NCI-H146 treated with DMSO at 0.1 percent for 48 hours (cell line): Measurements from ENCODE around the gene SORBS1.

Source experiments
- DNase-seq: peaks from one replicate; lab custom pipeline; 2025; ENCODE audit not compliant: unreplicated experiment; lab: John Stamatoyannopoulos, UW

Gene SORBS1

DNA sequence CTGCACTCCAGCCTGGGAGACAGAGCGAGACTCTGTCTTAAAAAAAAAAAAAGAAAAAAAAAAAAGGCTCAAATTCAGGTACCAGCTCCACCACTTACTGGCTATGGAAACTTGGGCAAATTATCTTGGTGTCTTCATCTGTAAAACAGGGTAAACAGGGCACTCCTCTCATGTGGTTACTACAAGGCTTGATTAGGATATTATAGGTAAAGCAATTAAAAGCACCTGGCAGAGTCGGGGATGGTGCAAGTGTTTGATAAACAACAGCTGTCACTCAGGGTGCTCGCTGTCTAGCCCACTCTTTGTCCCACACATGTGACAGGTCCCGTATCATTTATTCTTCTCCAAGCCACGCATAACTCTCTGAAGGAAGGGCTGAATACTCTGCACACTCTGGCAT, 96.9 kb downstream of the SORBS1 start:
- peak; percentile 68 for DNase-seq

DNA sequence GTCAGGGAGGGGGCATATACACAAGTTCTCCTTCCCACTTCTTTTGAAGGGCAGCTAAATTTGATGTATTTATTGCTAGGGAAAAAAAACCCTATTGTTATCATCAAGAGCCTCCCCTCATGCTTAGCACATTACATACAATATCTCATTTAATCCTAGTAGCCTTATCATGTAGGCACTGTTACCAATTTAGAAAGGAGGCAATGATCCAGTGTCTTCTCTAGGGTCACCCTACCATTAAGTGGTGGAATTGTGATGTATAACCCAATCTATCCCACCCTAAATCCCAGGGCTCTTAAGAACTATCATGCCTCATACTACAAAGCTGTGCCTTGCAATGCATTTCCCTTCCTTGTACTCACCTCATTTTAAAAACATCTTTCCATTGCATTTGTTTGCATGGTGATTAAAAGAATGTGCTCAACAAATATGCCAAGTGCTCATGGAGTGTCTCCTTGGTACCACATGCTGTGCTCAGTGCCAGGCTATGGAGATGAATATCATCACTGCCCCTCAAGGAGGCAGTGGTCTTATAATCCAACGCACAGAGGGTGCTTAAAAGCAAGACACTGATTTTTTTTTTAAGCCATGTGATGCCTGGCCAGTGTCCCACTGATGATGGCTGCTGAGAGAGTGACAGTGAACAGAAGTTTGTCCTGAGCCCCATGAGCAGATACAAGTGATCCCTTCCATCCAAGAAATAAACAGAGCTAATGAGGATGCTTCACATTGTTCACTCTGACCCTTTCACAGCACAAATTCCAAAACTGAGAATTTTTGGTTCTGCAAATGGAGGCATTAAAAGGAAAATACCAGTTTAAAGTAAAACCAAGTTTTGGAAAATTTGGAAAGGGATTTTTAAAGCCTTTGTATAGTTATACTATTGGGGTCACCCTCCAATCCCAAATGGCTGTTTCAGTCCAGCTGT, 98.2 kb downstream of the SORBS1 start:
- DNase-seq = no peak

DNA sequence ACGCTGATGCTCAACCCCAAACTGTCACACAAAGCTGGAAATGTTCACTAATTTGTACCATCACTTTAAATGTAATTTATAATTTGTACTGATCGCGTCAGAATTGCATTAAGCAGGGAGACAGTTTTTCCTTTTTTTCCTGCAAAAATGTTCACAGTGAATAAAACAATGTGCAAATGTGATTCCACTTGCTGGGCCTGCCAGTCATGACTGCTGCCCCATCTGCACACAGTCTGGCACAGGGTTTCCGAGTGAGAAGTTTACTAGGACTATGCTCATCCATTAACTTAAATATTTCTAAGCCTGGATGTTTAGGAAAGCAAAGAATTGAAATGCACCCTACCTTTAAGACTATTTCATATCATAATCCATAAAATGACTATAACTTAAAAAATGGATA, 99.6 kb downstream of the SORBS1 start:
- no peak for DNase-seq

DNA sequence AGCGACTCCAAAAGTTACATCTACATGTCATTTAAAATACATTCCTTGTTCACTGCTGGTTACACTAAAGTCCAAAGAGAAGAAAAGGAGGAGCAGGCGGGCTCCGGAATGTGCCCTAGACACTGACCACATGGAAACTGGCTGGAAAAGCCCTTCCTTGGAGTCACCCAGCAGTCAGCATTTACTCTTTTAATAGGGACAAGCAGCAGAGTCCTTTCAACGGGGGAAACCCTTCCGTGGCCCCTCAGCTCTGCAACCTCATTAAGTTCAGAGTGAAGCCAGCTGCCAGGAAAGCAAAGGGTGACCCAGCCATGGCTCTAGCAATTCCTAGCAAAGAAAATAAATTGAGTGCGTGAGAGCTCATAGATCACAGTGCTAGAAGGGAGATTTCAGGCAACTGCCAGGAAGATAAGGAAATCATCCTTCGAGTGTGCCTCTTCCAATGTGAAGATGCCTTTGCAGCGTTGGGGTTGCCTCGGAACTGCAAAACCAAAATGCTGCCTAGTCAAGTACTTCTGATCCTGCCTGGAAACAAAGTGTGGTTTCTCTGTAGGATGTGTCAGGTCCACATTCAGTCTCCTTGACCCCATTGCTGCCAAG, 101.6 kb downstream of the SORBS1 start:
- DNase-seq = no peak

DNA sequence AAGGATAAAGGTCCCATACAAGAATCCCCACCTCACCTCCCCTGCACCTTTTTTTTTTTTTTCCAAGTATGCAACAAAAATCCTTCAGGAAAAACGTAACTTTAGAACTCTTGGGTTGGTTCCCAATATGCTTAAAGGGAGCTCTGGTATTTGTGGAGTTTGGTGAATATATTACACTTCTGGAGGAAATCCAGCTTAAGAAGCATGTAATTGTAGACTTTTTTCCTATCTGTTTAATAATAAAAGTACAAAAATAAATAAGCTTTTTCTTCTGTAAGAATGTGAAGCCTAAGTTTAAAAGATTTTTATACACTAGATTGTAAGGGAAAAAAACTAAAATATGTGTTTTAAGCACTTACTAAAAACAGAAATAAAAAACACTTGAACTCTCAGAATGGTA, 102.3 kb downstream of the SORBS1 start:
- no peak for DNase-seq

DNA sequence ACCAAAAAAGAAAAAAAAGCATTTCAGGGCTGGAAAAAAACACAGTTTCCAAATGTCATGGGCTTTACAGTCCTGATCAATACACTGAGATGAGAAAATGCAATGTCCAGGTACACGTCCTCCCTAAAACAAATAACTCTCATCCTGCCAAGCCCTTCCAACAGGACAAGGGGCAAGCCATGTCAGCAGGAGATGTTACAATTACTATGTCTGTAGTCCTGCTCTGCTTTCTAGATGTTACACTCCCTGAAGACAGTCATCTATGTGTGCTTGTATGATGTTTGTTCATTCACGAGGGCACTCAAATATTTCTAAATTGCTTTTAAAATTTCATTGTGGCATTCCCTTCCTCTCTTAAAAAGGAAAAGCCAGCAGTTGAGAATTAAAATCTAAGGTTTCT, 103.2 kb downstream of the SORBS1 start:
- no peak for DNase-seq

DNA sequence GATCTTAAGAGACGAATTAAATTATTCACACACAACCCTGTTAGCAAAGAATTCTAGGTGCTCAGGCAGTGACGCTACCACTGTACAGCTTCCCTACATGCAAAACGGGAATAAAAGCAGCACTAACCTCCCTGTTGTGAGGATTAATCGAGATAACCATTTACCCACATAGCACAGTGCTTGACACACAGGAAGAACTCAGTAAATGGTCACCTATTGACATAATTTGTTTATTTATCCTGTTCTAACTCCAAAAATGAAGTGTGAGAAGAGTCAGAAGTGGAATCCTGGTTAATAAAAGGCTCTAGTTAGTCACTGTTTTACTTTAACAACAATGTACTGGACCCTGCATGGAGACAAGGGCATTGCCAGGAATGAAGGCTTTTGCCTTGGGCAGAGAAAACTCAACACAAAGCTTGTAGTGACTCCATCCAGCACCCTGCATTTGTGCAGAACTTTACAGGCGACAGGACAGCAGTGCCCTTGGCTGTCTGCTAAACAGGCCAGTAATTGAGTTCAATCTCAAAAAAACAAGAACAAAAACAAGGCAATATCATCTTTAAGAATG, 103.8 kb downstream of the SORBS1 start:
- DNase-seq = no peak

DNA sequence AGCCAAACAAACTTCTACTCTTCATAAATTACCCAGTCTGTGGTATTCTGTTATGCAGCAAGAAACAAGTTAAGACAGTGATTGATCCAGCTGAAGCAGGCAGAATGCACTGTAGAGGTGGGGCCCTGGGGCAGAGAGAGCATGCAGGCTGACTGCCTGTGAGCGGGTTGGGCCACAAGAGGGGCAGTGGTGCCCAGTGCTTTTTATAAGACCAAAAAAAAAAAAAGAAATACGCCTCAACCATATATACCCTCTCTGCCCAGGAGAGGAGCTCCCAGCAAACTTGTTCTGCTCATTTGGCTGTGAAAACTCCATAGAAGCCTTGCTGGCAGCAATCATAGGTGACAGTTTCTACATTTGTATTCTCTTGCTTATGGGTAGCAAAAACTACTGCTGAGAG, 104.7 kb downstream of the SORBS1 start:
- no peak for DNase-seq

DNA sequence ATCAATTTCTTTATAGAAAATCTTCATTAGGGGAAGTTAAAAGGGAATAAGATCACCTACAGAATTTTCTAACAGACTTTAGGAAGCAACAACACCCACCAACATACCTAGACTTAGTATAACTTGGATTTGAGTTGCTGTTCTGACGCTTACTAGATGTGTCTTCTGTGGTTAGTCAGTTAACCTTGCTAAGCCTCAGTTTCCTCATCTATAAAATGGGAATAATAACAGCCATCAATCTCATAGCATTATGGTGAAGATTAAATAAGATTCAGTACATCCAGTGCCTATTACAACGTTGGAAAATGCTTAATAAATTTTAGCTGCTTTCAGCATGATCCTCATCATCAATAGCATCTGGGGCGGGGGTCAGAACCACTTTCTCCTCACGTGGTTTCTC, 106.2 kb downstream of the SORBS1 start:
- DNase-seq = no peak

DNA sequence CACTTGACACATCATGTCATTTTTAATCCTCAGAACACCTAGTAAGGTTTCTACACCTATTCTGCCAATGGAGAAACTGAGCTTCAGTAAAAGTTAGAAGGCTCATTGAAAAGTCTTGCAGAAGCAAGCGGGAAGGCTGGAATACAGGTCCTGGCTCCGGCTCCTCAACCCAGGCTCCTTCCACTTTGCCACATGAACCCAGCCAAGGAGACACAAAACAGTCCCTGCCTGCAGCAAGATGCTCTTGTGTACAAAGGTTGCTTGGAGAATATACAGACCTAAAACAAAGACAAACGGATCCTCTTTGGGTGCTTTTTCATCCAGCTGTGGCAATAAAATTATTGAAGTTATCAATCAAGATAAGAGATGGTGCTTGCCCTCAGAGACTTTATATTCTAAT, 106.8 kb downstream of the SORBS1 start:
- DNase-seq = no peak

DNA sequence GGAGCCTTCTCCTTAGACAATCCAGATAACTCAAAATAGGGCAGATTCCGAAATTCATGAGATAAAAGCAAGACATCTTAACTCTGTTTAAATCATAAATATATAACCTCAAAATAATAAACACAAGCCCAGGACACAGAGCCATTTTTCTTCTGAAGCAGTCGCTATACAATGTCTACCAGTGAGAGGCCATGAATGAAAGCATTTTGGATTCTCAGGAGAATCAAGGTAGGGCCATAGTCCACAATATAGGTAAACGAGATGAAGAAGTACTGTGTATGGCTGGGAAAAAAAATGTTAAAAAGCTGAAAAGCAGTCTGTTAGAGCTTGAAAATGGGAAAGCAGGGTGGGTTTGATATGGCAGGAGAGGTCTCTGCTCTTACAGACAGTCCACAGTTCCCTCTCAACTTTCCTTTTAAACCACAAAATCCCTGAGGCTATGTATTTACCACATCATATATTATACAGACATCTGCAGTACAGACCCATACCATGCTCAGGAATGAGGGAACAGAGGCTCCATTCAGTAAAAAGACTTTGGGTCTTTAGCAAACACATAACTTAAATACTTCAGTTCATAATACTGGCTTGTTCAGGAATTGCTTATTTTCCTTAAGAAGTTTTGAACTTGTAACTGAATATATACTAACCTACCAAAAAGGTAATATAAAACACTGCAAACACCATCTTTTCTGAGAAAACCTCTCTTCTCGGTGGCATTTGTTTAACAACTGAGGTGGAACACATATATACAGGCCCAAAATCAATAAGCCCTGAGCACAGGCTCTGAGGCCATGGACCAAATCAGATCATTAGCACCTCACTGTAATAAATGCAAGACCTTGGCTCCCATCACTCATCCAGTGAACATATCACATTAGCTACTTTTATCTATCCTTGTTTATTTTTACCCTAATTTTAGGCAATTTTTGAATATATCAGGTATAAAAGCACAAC, 109.3 kb downstream of the SORBS1 start:
- DNase-seq = no peak

DNA sequence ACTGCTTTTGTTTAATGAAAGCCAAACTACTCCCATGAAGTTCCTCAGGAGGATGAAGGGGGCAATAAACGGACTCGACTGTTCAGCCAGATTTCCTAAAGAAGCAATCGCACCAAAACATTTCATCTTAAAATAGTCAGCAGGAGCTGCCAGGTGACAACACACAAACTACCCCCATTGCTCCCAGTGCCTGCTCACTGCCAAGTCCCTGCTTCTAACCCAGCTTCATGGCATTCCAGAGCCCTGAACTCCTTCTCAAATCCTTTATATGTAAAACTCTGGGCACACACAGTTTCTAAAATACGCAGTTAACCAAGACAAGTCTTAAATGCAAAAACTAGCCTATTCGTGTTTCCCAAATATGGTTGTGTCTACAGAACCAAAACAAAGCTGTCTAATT, 110.0 kb downstream of the SORBS1 start:
- DNase-seq = no peak

DNA sequence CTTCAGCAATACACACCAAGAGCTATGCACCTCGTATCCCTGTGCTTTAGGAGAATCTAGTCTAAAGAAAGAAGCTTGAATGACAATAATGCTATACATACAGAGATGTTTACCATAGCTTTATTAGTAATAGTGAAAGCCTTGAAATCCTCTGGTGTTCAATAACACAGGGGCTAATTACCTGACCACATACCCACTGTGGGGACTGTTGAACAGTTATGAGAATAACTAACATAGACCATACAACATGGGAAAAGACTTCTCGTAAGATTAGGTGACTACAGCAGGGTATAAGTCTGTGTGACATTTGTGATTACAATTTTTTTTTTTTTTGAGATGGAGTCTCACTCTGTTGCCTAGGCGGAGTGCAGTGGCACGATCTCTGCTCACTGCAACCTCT, 111.0 kb downstream of the SORBS1 start:
- no peak for DNase-seq

DNA sequence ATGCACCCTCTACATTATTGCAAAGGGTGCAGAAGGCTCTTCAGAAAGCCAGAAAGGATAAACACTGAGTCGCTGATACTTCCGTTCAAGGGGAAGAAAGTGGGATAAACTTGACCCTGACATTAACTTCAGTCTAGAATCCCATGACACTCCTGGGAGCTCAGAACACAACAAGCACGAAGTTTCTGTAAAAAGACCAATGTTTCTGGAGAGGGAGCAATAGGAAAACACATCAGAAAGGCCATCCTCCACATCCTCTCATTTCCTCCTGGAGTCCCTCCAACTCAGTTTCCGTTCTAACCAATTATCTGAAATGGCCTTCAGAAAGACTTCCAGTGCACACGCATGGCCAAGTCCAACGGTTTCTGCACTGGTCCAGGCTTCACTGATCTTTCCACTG, 113.5 kb downstream of the SORBS1 start:
- DNase-seq = no peak

DNA sequence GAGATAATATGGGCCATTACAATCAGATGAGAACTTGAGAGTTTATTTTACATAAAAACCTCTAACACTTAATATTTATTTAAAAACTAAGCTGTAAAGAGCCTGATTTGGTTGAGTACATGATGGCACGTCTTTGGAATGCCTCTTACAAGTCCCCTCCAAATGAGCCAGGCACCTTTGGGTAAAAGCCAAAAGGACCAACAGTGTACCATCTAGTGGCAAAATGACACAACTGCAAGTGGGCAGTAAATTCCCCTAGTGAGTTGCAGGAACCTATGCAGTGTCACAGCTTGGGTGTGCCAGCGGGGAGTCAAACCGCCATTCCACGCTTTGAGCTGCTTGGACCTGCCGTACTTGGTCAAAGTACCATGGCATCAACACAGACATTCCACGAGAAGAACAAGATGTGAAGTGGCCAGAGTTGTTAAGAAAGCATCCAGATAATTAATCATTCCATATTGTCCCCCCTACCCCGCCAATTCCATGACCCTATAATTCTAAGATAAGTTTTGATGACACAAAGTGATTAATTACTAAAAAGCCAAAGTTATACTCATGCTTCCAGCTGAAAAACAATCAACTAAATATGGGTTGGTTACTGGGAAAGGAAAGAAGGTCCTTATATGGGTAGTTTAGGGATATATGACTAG, 115.2 kb downstream of the SORBS1 start:
- peak; percentile 56 for DNase-seq

DNA sequence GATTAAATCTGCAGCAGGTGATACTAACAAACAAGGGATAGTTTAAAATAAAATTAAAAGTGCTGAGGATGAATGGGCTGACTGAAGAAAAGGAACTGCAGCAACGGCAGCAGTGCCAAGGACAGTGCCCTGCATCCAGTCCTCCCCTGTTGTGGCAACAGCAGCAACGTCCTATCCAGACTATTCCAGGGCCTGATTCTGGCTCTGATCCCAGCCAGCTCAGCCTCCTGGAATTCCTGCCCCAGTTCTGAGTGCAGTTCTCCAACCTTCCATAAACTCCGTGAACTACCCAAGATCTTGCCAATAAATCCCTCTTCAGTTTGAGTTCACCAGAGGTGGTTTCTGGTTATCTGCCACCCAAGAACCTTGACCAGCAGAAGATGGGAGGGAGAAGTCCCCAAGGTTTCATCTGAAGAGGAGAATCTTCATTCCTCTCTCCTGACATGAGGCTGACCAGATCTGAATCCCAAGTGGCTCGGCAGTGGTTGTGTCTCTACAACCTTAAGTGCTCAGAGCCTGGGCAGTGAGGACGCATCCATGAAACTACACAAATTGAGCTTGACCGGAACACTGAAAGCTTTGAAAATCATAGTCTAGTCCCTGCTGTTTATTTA, 115.8 kb downstream of the SORBS1 start:
- DNase-seq = no peak

DNA sequence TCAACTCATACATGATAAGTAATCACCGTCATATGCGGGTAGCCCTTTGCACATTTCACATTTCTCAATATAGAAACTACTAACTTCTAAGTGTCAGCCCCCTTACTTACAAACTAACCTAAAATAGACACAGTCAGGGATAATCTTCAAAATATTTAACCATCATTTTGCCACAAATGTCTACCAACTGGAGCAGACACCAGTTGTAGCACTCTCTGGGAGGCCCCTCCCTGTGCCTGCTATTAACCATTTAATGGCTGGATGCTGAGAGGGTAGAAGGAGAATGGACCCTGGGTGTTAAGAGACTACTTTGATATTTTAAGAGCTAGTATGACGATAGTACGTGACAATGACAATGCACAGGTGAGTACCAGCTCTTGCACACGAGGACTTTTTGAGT, 116.4 kb downstream of the SORBS1 start:
- DNase-seq = no peak

DNA sequence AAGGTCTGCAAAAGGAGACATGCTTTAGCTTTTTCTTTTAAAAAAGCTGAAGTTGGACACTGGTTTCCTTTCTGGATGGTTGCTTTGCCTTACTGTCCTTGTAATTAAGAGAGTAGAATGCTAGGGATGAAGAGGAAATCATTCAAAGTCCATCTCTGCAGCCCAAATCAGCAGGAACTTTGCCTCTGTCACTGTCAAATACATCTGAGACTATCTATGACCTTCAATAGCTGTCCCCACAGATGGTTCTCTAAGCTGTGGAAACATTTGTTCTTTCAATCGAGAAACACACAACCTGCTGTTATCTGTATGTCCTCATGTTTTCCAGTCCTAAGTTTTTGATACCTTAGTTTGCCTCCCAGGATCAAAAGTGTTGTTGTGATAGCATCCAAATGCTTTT, 117.5 kb downstream of the SORBS1 start:
- DNase-seq = no peak

DNA sequence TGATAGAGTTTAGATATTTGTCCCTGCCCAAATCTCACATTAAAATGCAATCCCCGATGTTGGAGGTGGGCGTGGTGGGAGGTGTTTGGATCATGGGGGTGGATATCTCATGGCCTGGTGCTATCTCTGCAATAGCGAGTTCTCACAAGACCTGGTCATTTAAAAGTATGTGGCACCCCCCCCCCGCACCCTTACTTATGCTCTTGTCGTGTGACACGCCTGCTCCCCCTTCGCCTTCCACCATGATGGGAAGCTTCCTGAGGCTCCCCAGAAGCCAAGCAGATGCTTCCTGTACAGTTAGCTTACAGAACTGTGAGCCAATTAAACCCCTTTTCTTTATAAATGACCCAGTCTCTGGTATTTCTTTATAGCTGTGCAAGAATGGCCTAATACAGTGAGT, 118.8 kb downstream of the SORBS1 start:
- no peak for DNase-seq

DNA sequence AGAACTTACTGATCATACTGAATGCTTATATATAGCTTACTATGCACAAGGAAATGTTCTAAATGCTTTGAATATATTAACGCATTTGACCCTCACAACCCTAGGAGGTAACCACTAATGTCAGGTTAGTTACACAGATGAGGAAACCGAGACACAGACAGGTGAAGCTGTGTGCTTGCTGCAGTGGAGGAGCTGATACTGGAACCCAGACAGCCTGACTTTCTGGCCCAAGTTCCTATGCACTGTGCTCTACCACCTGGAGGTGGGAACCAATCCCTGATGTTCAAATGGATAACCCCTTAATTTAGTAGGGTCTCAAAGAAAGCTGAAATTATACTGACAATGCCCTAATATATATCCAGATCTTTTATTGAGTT, 119.6 kb downstream of the SORBS1 start:
- no peak for DNase-seq
